ENCODE data around the gene R3HDM2.

Gene R3HDM2

DNA sequence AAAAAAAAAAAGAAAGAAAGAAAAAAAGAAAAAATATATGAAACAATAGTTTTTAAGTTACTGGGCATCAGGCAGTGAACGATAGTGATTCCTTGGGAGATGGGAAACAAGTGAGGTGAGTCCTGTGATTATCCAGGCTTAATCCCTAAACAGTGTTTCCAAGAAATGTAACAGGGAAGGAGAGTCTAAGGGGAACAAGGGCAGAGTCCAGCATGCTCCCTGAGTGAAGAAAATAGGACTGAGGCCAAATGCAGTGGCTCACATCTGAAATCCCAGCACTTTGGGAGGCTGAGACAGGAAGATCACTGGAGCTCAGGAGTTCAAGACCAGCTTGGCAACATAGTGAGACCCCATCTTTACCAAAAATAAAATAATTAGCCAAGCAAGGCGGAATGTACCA, 40.7 kb downstream of the R3HDM2 start:
- WGBS, 2 experiments (ENCODE audit: insufficient coverage in 2 of 2) = 94 to 95% methylated on average over 2 of the region's 2 CpGs
- no peak overlapping the region for H3K27ac ChIP-seq (ENCODE audit: low read depth, low read length, severe bottlenecking)
- H3K36me3 ChIP-seq (ENCODE audit: control insufficient read depth, insufficient read depth, low read length) = peaks cover 14% of the 10 kb centered on the region

GRCh38 chr12:57389033-57389432, 41.8 kb downstream of the R3HDM2 start:
- Histone ChIP-seq H3K9me3 (ENCODE audit: control insufficient read depth, low read length) (no peaks in the 10 kb centered on the region), H3K4me3 (ENCODE audit: extremely low read depth, insufficient read depth, low read length, poor library complexity, severe bottlenecking) (no peak overlapping the region), H3K36me3 (ENCODE audit: control insufficient read depth, insufficient read depth, low read length) (peaks cover 8% of the 10 kb centered on the region), H3K4me1 (ENCODE audit: control insufficient read depth, insufficient read depth, low read length, poor library complexity, severe bottlenecking) (peaks cover 25% of the 10 kb centered on the region), H3K27ac (ENCODE audit: low read depth, low read length, severe bottlenecking) (peak overlapping the region; percentile 59)
- 61% methylated on average over 3 of the region's 3 CpGs; no CpG with 5 or more reads in 1 of the 2 experiments for WGBS, 2 experiments (ENCODE audit: insufficient coverage in 2 of 2)

More for the DNA sequence above, 40.7 kb downstream of the R3HDM2 start:
- no peaks in the 10 kb centered on the region for H3K9me3 ChIP-seq (ENCODE audit: control insufficient read depth, low read length)
- no peak overlapping the region for H3K4me3 ChIP-seq (ENCODE audit: extremely low read depth, insufficient read depth, low read length, poor library complexity, severe bottlenecking)
- H3K4me1 ChIP-seq (ENCODE audit: control insufficient read depth, insufficient read depth, low read length, poor library complexity, severe bottlenecking) = peaks cover 25% of the 10 kb centered on the region

DNA sequence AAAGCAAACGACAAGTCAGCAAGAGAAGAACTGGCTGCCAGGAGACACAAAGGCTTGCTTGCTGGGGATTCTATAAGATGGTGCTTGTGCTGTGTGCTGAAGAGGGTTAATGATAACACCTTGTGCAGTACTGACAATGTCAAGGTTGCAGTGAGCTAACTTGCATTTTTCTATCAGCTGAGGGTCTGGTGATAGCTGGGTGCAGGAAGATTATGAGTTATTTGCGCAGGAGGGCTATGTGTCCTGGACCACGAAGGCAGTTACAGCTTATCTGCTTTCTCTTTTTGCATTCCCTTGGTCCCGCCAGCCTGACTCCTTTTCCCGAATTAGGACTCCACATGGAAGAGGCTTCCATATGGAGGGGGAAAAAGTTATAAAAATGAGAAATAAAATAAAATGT, 42.4 kb downstream of the R3HDM2 start:
- no peak overlapping the region for H3K27ac ChIP-seq (ENCODE audit: low read depth, low read length, severe bottlenecking)
- H3K36me3 ChIP-seq (ENCODE audit: control insufficient read depth, insufficient read depth, low read length) = peaks cover 4% of the 10 kb centered on the region
- WGBS, 2 experiments (ENCODE audit: insufficient coverage in 2 of 2) = 93 to 100% methylated on average over 3 to 4 of the region's 5 CpGs
- H3K4me1 ChIP-seq (ENCODE audit: control insufficient read depth, insufficient read depth, low read length, poor library complexity, severe bottlenecking) = peaks cover 25% of the 10 kb centered on the region
- no peak overlapping the region for H3K4me3 ChIP-seq (ENCODE audit: extremely low read depth, insufficient read depth, low read length, poor library complexity, severe bottlenecking)
- no peaks in the 10 kb centered on the region for H3K9me3 ChIP-seq (ENCODE audit: control insufficient read depth, low read length)

GRCh38 chr12:57386187-57386720, 44.6 kb downstream of the R3HDM2 start:
- Histone ChIP-seq H3K27ac (ENCODE audit: low read depth, low read length, severe bottlenecking) (no peak overlapping the region), H3K36me3 (ENCODE audit: control insufficient read depth, insufficient read depth, low read length) (no peaks in the 10 kb centered on the region), H3K4me3 (ENCODE audit: extremely low read depth, insufficient read depth, low read length, poor library complexity, severe bottlenecking) (no peak overlapping the region), H3K4me1 (ENCODE audit: control insufficient read depth, insufficient read depth, low read length, poor library complexity, severe bottlenecking) (peaks cover 25% of the 10 kb centered on the region), H3K9me3 (ENCODE audit: control insufficient read depth, low read length) (no peaks in the 10 kb centered on the region)
- WGBS, 2 experiments (ENCODE audit: insufficient coverage in 2 of 2) = 95 to 96% methylated on average over 24 to 32 of the region's 33 CpGs

DNA sequence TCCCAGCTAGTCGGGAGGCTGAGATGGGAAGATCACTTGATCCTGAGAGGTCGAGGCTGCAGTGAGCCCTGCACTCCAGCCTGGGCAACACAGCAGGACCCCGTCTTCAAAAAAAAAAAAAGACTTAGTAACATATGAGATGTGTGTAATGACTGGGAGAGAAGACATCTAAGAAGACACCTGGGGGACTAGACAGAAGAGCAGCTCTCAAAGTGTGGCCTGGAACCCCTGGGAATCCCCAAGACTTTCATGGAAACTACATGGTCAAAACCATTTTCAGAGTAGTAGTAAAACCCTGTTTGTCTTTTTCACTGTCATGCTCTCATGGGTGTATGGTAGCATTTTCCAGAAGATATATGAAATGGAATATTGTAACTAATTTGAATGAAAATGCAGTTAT, 45.3 kb downstream of the R3HDM2 start:
- Histone ChIP-seq H3K9me3 (ENCODE audit: control insufficient read depth, low read length) (no peaks in the 10 kb centered on the region), H3K27ac (ENCODE audit: low read depth, low read length, severe bottlenecking) (no peak overlapping the region), H3K4me3 (ENCODE audit: extremely low read depth, insufficient read depth, low read length, poor library complexity, severe bottlenecking) (no peak overlapping the region), H3K4me1 (ENCODE audit: control insufficient read depth, insufficient read depth, low read length, poor library complexity, severe bottlenecking) (peaks cover 25% of the 10 kb centered on the region), H3K36me3 (ENCODE audit: control insufficient read depth, insufficient read depth, low read length) (no peaks in the 10 kb centered on the region)
- WGBS, 2 experiments (ENCODE audit: insufficient coverage in 2 of 2) = 94 to 100% methylated on average over 2 to 3 of the region's 3 CpGs

DNA sequence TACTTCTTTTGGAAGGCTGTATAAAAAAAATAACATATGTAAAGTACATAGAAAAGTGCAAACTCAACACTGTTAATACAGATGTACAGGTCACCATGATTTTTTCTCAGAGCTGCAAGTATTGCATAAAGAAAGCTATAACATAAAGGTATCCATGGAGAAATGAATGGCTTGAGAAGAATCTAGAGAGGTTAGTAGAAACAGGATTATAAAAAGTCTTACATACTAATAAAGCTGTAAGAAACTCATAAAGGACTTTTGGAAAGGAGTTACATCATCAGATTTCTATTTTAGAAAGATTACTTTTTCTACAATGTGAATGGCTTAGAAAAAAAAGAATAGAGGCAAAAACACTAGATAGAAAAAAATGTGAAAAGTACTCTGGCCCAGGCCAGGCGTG, 46.4 kb downstream of the R3HDM2 start:
- WGBS, 2 experiments (ENCODE audit: insufficient coverage in 2 of 2) = 89 to 91% methylated on average over 1 of the region's 1 CpG
- no peaks in the 10 kb centered on the region for H3K9me3 ChIP-seq (ENCODE audit: control insufficient read depth, low read length)
- no peak overlapping the region for H3K27ac ChIP-seq (ENCODE audit: low read depth, low read length, severe bottlenecking)
- no peaks in the 10 kb centered on the region for H3K36me3 ChIP-seq (ENCODE audit: control insufficient read depth, insufficient read depth, low read length)
- H3K4me3 ChIP-seq (ENCODE audit: extremely low read depth, insufficient read depth, low read length, poor library complexity, severe bottlenecking) = no peak overlapping the region
- H3K4me1 ChIP-seq (ENCODE audit: control insufficient read depth, insufficient read depth, low read length, poor library complexity, severe bottlenecking) = peaks cover 15% of the 10 kb centered on the region

- Histone ChIP-seq H3K9me3 (ENCODE audit: control insufficient read depth, low read length) (no peaks in the 10 kb centered on the region), H3K27ac (ENCODE audit: low read depth, low read length, severe bottlenecking) (no peak overlapping the region), H3K4me3 (ENCODE audit: extremely low read depth, insufficient read depth, low read length, poor library complexity, severe bottlenecking) (no peak overlapping the region), H3K36me3 (ENCODE audit: control insufficient read depth, insufficient read depth, low read length) (peaks cover 5% of the 10 kb centered on the region), H3K4me1 (ENCODE audit: control insufficient read depth, insufficient read depth, low read length, poor library complexity, severe bottlenecking) (no peaks in the 10 kb centered on the region)
- WGBS, 2 experiments (ENCODE audit: insufficient coverage in 2 of 2) = 60 to 83% methylated on average over 1 of the region's 2 CpGs
Measured at GRCh38 chr12:57381693-57382220, 49.1 kb downstream of the R3HDM2 start.

DNA sequence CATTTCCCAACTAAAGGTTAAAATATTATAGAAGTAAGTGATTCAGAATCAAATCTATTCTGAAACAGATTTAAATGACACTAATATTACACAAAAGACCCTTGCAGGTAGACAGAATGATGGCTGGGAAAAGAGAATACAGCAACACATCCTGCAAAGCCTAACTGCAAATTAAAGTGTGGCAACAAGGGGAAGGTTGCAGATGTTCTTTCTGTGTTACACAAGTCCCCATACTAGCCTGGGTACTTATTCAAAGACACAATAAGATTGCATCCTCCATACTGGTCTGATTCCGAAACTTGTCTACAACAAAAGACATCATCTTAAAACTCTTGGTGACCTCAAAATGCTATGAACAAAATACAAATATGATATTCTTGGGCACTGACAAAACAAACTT, 50.5 kb downstream of the R3HDM2 start:
- WGBS, 2 experiments (ENCODE audit: insufficient coverage in 2 of 2) = 86% methylated on average over 1 of the region's 1 CpG; no CpG with 5 or more reads in 1 of the 2 experiments

DNA sequence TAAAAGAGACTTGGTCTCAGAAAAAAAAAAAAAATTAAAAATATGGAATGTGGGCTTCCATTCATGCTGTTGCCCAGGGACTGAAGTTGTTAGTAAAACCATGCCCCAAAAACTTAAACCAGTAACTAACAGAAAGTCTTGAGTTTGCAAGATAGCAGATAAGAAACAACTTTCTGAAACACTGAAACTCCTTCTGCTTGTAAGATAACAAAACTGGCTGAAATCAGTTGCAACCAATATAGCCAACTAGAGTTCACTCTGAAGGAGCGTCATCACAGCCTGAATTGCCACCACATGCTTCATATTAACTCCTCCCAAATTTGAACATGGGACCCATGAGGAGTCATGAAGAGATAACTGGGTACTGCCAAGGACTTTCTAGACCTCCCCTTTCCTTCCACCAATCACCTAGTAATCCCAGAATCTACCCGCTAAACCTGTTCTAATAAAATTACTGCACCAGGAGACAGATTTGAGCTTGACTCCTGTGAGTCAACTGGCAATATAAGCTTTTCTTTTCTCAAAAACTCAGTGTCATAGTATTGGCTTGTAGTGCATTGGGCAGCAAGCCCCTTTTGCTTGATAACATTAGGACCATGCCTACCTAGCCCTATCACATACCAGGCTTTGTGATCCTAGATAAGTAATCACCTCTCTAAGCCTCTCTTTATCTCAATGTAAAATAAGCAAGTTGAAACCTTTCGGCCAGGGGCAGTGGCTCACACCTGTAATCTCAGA, 53.6 kb downstream of the R3HDM2 start:
- H3K27ac ChIP-seq (ENCODE audit: low read depth, low read length, severe bottlenecking) = no peak overlapping the region

More for the DNA sequence above, 50.5 kb downstream of the R3HDM2 start:
- no peak overlapping the region for H3K27ac ChIP-seq (ENCODE audit: low read depth, low read length, severe bottlenecking)
- peaks cover 4% of the 10 kb centered on the region for H3K9me3 ChIP-seq (ENCODE audit: control insufficient read depth, low read length)
- H3K36me3 ChIP-seq (ENCODE audit: control insufficient read depth, insufficient read depth, low read length) = peaks cover 10% of the 10 kb centered on the region
- H3K4me3 ChIP-seq (ENCODE audit: extremely low read depth, insufficient read depth, low read length, poor library complexity, severe bottlenecking) = no peak overlapping the region
- H3K4me1 ChIP-seq (ENCODE audit: control insufficient read depth, insufficient read depth, low read length, poor library complexity, severe bottlenecking) = no peaks in the 10 kb centered on the region

DNA sequence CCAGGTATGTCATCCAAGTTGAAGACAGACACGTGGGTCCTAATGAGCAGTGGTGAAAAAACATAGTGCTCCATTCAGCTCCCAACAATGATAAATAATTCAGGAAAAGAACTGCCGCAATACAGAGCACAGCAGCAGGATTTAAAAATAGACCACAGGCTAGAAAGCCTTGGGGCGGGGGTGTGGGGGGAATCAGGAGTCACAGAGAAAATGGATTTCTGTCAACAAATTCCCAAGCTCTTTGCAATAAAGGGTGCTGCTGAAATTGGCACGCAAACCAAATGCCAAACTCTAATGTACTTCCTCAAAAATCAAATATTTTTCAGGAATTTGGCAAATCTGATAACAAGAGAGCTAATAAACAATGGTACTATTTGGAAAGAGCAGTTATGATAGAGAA, 58.6 kb downstream of the R3HDM2 start:
- Histone ChIP-seq H3K4me1 (ENCODE audit: control insufficient read depth, insufficient read depth, low read length, poor library complexity, severe bottlenecking) (no peaks in the 10 kb centered on the region), H3K36me3 (ENCODE audit: control insufficient read depth, insufficient read depth, low read length) (peaks cover 7% of the 10 kb centered on the region), H3K4me3 (ENCODE audit: extremely low read depth, insufficient read depth, low read length, poor library complexity, severe bottlenecking) (no peak overlapping the region), H3K27ac (ENCODE audit: low read depth, low read length, severe bottlenecking) (no peak overlapping the region), H3K9me3 (ENCODE audit: control insufficient read depth, low read length) (peaks cover 4% of the 10 kb centered on the region)
- WGBS, 2 experiments (ENCODE audit: insufficient coverage in 2 of 2) = 88 to 100% methylated on average over 1 to 3 of the region's 4 CpGs

More for the DNA sequence above, 53.6 kb downstream of the R3HDM2 start:
- Histone ChIP-seq H3K36me3 (ENCODE audit: control insufficient read depth, insufficient read depth, low read length) (peaks cover 12% of the 10 kb centered on the region), H3K9me3 (ENCODE audit: control insufficient read depth, low read length) (peaks cover 4% of the 10 kb centered on the region), H3K4me3 (ENCODE audit: extremely low read depth, insufficient read depth, low read length, poor library complexity, severe bottlenecking) (no peak overlapping the region), H3K4me1 (ENCODE audit: control insufficient read depth, insufficient read depth, low read length, poor library complexity, severe bottlenecking) (no peaks in the 10 kb centered on the region)
- 86 to 100% methylated on average over 2 of the region's 3 CpGs for WGBS, 2 experiments (ENCODE audit: insufficient coverage in 2 of 2)

DNA sequence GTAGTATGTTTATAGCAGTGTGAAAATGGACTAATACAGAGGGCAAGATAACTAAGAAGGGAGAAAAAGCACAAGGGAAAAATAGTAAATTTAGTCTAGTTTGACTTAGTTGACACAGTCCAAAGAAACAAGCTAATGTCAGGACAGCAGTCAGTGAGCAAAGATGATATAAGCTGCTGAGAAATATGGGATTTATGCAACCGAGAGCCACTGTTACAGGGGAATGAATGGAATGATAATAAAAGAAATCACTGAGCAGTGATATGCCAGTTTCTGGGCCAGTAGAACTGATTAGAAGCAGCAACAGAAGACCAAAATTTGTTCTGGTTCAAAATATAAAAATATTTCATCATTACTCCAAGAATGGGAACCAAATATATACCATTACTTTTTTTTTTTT, 60.1 kb downstream of the R3HDM2 start:
- H3K9me3 ChIP-seq (ENCODE audit: control insufficient read depth, low read length) = peaks cover 5% of the 10 kb centered on the region
- H3K36me3 ChIP-seq (ENCODE audit: control insufficient read depth, insufficient read depth, low read length) = peaks cover 6% of the 10 kb centered on the region
- 80 to 100% methylated on average over 1 of the region's 1 CpG for WGBS, 2 experiments (ENCODE audit: insufficient coverage in 2 of 2)
- H3K4me3 ChIP-seq (ENCODE audit: extremely low read depth, insufficient read depth, low read length, poor library complexity, severe bottlenecking) = no peak overlapping the region
- no peak overlapping the region for H3K27ac ChIP-seq (ENCODE audit: low read depth, low read length, severe bottlenecking)
- H3K4me1 ChIP-seq (ENCODE audit: control insufficient read depth, insufficient read depth, low read length, poor library complexity, severe bottlenecking) = no peaks in the 10 kb centered on the region
